HUES6 (cell line): ENCODE measurements around the gene DIP2C.
A peak's percentile ranks its signal among the peaks of the same experiment; 100 is the strongest.

Experiments
- H3K27ac ChIP-seq: 2 replicates; pipeline ENCODE4 v1.7.0; 2013; ENCODE audit warnings: low read depth, mild to moderate bottlenecking, low read length, inconsistent platforms
- H3K27me3 ChIP-seq: 2 replicates; pipeline ENCODE4 v1.6.1; 2013; ENCODE audit warnings: low read length; ENCODE audit not compliant: control insufficient read depth, insufficient read depth
- H3K36me3 ChIP-seq: 2 replicates; pipeline ENCODE4 v1.6.1; 2013; ENCODE audit warnings: low read length; ENCODE audit not compliant: control insufficient read depth, insufficient read depth
- H3K4me1 ChIP-seq: 2 replicates; pipeline ENCODE4 v1.6.1; 2013; ENCODE audit warnings: low read length; ENCODE audit not compliant: control insufficient read depth, insufficient read depth
- H3K4me3 ChIP-seq: 2 replicates; pipeline ENCODE4 v1.5.1; 2013; ENCODE audit warnings: low read depth, low read length
- H3K9ac ChIP-seq: one replicate; pipeline ENCODE4 v1.6.1; 2013; ENCODE audit warnings: mild to moderate bottlenecking, low read length
- H3K9me3 ChIP-seq: 2 replicates; pipeline ENCODE4 v1.6.1; 2013; ENCODE audit warnings: low read depth, low read length; ENCODE audit not compliant: control insufficient read depth, insufficient read depth

Gene DIP2C, protein sequence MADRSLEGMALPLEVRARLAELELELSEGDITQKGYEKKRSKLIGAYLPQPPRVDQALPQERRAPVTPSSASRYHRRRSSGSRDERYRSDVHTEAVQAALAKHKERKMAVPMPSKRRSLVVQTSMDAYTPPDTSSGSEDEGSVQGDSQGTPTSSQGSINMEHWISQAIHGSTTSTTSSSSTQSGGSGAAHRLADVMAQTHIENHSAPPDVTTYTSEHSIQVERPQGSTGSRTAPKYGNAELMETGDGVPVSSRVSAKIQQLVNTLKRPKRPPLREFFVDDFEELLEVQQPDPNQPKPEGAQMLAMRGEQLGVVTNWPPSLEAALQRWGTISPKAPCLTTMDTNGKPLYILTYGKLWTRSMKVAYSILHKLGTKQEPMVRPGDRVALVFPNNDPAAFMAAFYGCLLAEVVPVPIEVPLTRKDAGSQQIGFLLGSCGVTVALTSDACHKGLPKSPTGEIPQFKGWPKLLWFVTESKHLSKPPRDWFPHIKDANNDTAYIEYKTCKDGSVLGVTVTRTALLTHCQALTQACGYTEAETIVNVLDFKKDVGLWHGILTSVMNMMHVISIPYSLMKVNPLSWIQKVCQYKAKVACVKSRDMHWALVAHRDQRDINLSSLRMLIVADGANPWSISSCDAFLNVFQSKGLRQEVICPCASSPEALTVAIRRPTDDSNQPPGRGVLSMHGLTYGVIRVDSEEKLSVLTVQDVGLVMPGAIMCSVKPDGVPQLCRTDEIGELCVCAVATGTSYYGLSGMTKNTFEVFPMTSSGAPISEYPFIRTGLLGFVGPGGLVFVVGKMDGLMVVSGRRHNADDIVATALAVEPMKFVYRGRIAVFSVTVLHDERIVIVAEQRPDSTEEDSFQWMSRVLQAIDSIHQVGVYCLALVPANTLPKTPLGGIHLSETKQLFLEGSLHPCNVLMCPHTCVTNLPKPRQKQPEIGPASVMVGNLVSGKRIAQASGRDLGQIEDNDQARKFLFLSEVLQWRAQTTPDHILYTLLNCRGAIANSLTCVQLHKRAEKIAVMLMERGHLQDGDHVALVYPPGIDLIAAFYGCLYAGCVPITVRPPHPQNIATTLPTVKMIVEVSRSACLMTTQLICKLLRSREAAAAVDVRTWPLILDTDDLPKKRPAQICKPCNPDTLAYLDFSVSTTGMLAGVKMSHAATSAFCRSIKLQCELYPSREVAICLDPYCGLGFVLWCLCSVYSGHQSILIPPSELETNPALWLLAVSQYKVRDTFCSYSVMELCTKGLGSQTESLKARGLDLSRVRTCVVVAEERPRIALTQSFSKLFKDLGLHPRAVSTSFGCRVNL (N-terminal part only)

DNA sequence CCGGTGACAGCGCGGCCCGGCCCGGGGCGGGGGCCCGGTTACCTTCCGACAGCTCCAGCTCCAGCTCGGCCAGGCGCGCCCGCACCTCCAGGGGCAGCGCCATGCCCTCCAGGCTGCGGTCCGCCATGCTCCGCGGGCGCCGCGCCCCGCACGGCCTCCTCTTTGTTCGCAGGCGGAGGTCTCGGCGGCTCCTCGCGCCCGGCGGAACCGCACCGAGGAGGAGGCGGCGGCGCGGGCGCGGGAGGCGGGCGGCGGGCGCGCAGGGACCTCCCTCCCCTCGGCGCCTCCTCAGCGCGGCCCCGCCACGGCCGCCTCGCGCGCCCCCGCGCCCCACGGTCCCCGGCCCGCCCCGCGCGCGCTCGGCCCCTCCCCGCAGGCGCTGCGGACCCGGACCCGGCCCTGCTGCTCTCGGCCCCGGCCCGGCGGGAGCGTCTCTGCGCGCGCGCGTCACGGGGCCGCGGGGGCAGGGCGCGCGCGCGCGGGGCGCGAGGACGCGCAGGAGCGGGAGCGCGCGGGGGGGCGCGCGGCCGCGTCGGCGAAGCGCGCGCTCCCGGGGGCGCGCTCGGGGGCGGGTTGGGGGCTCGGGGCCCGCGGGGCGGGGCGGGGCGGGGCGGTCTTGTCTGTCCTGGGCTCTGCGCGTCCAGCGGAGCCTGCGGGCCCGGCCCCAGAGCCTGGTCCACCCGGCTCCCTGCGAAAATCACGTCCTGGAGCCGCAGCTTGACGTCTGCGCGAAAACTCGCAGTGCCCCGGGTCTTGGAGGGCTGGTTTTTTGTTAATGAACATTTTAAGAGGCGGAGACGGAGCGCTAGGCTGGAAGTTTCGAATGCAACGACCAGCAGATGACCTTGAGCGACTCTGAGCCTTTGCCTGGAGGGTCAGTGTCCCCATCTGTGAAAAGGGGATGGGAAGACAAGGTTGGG is at the start of gene DIP2C:
Gene DIP2C (minus strand): TSS at position 217 of the 920 bp plus-strand sequence. CDS start 90 bp downstream, at position 127.
- H3K9ac ChIP-seq: peak within 1 kb of the TSS; percentile 71
- no peaks in the 10 kb centered on the region for H3K36me3 ChIP-seq
- peaks cover 5% of the 10 kb centered on the region; the same call in 1 of the 2 replicates for H3K4me1 ChIP-seq
- H3K4me3 ChIP-seq: peak within 1 kb of the TSS; percentile 74
- peaks cover 25% of the 10 kb centered on the region for H3K27me3 ChIP-seq
- no peaks in the 10 kb centered on the region for H3K9me3 ChIP-seq
- no peak within 1 kb of the TSS for H3K27ac ChIP-seq

DNA sequence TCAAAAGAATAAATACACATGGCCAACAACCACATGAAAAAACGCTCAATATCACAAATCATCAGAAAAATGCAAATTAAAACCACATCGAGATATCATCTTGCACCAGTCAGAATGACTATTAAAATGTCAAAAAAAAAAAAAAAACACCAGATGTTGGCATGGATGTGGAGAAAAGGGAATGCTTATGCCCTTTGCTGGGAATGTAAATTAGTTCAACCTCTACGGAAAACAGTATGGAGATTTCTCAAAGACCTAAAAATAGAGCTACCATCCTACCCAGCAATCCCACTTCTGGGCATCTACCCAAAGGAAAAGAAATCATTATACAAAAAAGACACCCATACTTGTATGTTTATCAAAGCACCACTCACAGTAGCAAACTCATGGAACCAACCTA is 45.0 kb upstream of the DIP2C start:
- Histone ChIP-seq H3K27me3 (peaks cover 15% of the 10 kb centered on the region; the same call in 1 of the 2 replicates), H3K4me3 (no peak overlapping the region), H3K9me3 (peaks cover 7% of the 10 kb centered on the region; the same call in 1 of the 2 replicates), H3K9ac (no peak overlapping the region), H3K36me3 (no peaks in the 10 kb centered on the region), H3K27ac (no peak overlapping the region), H3K4me1 (no peaks in the 10 kb centered on the region)

DNA sequence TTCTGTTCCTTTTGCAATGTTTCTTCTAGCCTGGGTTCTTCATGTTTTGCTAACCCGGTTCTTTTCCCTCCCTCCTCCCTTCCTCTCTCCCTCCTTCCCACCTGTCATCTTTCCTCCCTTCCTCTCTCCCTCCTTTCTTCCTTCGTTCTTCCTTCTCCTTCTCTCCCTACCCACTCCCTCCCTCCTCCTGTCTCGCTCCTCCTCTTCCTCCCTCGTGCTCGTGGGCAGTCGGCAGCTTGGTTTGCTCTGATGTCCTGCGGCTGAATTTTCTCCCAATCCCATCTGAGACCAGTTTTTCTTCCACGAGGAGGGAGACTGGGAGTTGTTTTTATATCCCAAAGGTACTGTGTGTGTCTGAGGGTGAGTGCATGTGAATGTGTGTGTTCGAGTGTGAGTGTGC is 43.6 kb upstream of the DIP2C start:
- H3K4me3 ChIP-seq: no peak overlapping the region

DNA sequence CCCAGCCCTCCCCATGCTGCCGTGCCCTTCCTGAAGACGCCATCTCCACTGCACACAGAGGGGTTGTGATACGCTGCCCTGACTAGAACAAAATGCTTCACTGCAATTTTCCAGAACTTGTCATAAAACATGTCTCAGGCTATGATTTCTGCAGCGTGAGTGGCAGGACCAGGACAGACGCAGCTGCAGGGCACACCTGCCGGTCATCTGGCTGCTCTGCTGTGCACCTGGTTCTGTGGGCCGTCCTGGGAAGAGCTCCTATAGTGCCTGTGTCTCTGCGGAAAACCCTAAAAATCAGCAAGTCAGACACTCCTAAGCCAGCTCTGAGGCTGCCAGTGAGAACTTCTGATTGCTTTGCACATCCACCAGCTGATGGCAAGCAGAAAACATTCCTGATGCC is 39.7 kb upstream of the DIP2C start:
- Histone ChIP-seq H3K9me3 (no peaks in the 10 kb centered on the region), H3K4me3 (no peak overlapping the region), H3K9ac (no peak overlapping the region), H3K36me3 (no peaks in the 10 kb centered on the region), H3K27ac (no peak overlapping the region), H3K27me3 (peaks cover 15% of the 10 kb centered on the region; the same call in 1 of the 2 replicates), H3K4me1 (no peaks in the 10 kb centered on the region)

More for the DNA sequence above, 43.6 kb upstream of the DIP2C start:
- no peak overlapping the region for H3K27ac ChIP-seq
- H3K27me3 ChIP-seq: peaks cover 15% of the 10 kb centered on the region; the same call in 1 of the 2 replicates
- H3K4me1 ChIP-seq: no peaks in the 10 kb centered on the region
- H3K36me3 ChIP-seq: no peaks in the 10 kb centered on the region
- H3K9ac ChIP-seq: no peak overlapping the region
- H3K9me3 ChIP-seq: 0 out of 2 replicates have a peak, but pooled peaks cover 4% of the 10 kb centered on the region

DNA sequence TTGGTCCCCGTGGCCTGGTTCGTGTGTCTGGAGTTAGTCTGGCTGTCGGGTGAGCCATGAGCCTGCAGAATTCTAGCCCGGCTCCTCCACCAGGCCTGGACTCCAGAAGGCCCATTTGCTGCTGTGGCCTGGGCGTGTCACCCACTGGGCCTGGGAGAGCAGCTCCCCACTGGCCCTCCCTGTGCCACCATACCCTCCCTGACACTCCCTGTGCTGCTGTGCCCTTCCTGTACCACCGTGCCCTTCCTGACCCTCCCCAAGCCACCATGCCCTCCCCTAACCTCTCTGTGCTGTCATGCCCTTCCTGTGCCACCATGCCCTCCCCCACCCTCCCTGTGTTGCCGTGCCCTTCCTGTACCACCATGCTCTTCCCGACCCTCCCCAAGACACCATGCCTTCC is 39.1 kb upstream of the DIP2C start:
- Histone ChIP-seq H3K4me3 (no peak overlapping the region), H3K27me3 (peaks cover 11% of the 10 kb centered on the region; the same call in 1 of the 2 replicates), H3K27ac (no peak overlapping the region), H3K9me3 (no peaks in the 10 kb centered on the region), H3K4me1 (no peaks in the 10 kb centered on the region), H3K9ac (no peak overlapping the region), H3K36me3 (no peaks in the 10 kb centered on the region)

DNA sequence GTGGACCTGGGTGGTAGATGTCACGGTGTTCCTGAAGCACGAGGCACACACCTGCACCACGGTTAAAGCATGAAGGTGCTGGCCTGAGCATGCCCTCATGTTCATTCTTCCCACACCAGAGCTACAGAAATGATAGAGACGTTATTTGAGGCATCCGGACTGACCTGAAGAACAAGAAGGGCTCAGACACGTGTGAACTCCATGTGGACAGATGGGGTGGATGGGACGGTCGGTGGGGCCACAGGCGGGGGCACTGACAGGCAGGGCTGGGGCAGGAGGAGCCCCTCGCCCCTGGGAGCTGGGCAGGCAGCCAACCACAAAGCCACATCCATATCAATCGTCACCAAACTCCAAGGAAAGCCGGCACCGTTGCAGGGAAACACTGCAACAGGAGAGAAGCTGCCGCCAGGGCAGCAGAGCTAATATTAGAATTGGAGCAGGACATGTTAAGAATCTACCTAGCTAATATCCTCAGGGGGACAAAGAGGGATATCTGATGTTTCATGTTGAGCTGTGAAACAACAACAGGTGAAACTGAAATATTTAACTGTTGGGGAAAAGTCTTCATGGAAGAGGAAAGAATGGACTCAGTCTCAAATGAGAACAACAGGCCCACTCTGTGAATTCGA is 37.8 kb upstream of the DIP2C start:
- Histone ChIP-seq H3K36me3 (no peaks in the 10 kb centered on the region), H3K4me1 (no peaks in the 10 kb centered on the region), H3K27ac (no peak overlapping the region), H3K9me3 (no peaks in the 10 kb centered on the region), H3K4me3 (no peak overlapping the region), H3K27me3 (no peaks in the 10 kb centered on the region), H3K9ac (no peak overlapping the region)

DNA sequence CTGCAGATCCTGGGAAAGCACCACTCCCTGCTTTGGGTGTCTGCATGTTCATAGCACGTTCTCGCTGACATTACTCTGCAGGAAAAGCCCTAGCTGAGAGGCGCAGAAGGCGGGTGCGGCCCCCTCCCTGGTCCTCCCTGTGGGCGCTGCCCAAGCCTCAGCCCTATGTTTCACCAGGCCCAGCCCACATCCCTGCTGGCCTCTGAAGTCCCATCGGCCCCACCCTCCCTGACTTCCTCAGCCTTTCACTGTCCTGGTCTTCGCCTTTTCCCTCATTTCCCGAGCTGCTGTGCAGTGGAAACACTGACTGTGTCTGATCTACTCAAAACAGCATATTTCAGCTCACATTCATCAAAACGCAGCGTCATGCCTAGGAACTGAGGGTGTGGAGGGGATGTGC is 36.3 kb upstream of the DIP2C start:
- Histone ChIP-seq H3K4me3 (no peak overlapping the region), H3K9ac (no peak overlapping the region), H3K27me3 (no peaks in the 10 kb centered on the region), H3K4me1 (no peaks in the 10 kb centered on the region), H3K9me3 (no peaks in the 10 kb centered on the region), H3K27ac (no peak overlapping the region), H3K36me3 (no peaks in the 10 kb centered on the region)

DNA sequence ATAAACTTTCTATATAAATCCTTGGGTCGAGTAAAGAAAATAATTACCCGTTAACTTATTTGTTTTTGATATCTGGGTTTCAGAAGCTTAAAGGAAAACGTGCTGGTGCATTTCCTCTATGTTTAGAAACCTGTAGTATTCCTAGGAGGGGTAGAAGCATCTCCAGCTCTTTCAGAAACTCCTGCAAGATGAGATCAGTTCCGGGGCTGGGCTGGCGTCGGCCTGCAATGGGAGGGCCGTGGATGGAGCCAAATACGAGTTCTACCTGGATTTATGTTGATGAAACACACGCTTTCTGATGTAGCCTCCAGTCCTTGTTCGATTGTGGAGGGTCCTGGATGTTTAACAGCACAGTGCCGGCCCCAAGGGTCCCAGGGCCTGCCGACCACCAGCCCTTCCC is 35.8 kb upstream of the DIP2C start:
- Histone ChIP-seq H3K4me3 (no peak overlapping the region), H3K36me3 (no peaks in the 10 kb centered on the region), H3K9me3 (no peaks in the 10 kb centered on the region), H3K27me3 (no peaks in the 10 kb centered on the region), H3K9ac (no peak overlapping the region), H3K4me1 (no peaks in the 10 kb centered on the region), H3K27ac (no peak overlapping the region)

DNA sequence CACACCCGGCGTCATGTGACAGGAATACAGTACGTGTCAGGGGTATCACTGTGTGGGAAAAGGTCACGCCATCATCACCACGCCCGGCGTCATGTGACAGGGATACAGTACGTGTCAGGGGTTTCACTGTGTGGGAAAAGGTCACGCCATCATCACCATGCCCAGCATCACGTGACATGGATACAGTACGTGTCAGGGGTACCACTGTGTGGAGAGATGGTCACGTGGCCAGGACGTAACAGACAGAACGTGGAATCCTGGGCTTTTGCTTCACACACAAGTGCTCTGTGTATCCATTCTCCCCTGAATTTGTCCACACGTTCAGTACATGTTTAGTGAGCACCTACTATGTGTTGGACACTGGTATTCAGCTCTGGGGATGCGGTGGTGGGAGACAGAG is 34.5 kb upstream of the DIP2C start:
- Histone ChIP-seq H3K36me3 (no peaks in the 10 kb centered on the region), H3K27ac (no peak overlapping the region), H3K4me1 (no peaks in the 10 kb centered on the region)

More for the DNA sequence above, 34.5 kb upstream of the DIP2C start:
- H3K9me3 ChIP-seq: no peaks in the 10 kb centered on the region
- no peaks in the 10 kb centered on the region for H3K27me3 ChIP-seq
- no peak overlapping the region for H3K9ac ChIP-seq
- no peak overlapping the region for H3K4me3 ChIP-seq
